Measurements from ENCODE around the gene ADGRV1. TPM values are rescaled to one million over a fixed set of nuclear protein-coding genes. Genes with fewer than 3 reads are reported as not detected.

Gene ADGRV1
- polyA plus RNA-seq, 3 donors: 0.18 to 0.33 TPM; not detected in 1

DNA sequence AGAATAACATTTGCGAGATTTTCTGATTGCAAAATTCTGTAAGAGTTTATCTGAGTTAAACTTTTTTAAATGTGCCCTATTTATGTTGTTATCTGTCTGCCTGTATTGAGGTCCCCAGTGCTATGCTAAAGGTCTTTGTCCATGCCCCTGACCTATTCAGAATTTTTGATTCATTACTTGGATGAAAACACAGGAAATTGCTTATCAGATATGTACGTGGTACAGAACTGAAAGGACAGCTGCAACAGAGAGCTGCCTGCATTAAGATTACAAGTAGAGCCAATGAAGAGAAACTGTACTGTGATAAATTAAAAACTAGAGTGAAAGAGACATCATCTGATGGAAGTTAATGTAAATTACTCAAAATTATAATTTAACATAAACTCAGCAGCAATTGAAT lies 408.8 kb downstream of the ADGRV1 start:
- Histone ChIP-seq H2AFZ (ENCODE audit: insufficient read depth, low read depth, low read length, poor library complexity, severe bottlenecking) (no peak overlapping the region), H3K4me3 (replicated peaks in 1 of 3; ENCODE audit: low read depth in 2 of 3, low read length in 3 of 3) (no peak overlapping the region), H4K20me1 (ENCODE audit: insufficient read depth, low read length) (no peaks in the 10 kb centered on the region), H3K27me3 (ENCODE audit: control insufficient read depth in 2 of 2, insufficient read depth in 2 of 2, low read length in 2 of 2) (no peaks in the 10 kb centered on the region), H3K4me2 (replicated peaks; ENCODE audit: extremely low read depth, low read length, poor library complexity, severe bottlenecking) (no peak overlapping the region), H3K27ac (ENCODE audit: low read depth in 1 of 2, low read length in 2 of 2) (no peak overlapping the region), H3K36me3 (replicated peaks in 1 of 2; ENCODE audit: control insufficient read depth in 1 of 2, insufficient read depth in 2 of 2, low read length in 2 of 2) (no peaks in the 10 kb centered on the region), H3K79me2 (ENCODE audit: insufficient read depth, low read length) (no peaks in the 10 kb centered on the region), H3K9ac (ENCODE audit: insufficient read depth, low read length, poor library complexity, severe bottlenecking) (no peak overlapping the region), H3K4me1 (ENCODE audit: control insufficient read depth in 1 of 2, insufficient read depth in 2 of 2, low read length in 2 of 2) (no peaks in the 10 kb centered on the region), H3K9me3 (replicated peaks in 1 of 2; ENCODE audit: control insufficient read depth in 1 of 2, insufficient read depth in 1 of 2, low read length in 2 of 2) (peaks cover 5 to 10% of the 10 kb centered on the region in 2 donors)
- WGBS (ENCODE audit: insufficient coverage): no CpG with 5 or more reads among the region's 2 CpGs
- H3K27me3 Mint-ChIP-seq (ENCODE audit: low read depth in 3 of 3): peaks cover 3 to 9% (median 4%) of the 10 kb centered on the region in 3 donors
- H3K4me3 Mint-ChIP-seq: no peak overlapping the region
- H3K4me1 Mint-ChIP-seq: no peaks in the 10 kb centered on the region
- TF ChIP-seq, protein P1, sequence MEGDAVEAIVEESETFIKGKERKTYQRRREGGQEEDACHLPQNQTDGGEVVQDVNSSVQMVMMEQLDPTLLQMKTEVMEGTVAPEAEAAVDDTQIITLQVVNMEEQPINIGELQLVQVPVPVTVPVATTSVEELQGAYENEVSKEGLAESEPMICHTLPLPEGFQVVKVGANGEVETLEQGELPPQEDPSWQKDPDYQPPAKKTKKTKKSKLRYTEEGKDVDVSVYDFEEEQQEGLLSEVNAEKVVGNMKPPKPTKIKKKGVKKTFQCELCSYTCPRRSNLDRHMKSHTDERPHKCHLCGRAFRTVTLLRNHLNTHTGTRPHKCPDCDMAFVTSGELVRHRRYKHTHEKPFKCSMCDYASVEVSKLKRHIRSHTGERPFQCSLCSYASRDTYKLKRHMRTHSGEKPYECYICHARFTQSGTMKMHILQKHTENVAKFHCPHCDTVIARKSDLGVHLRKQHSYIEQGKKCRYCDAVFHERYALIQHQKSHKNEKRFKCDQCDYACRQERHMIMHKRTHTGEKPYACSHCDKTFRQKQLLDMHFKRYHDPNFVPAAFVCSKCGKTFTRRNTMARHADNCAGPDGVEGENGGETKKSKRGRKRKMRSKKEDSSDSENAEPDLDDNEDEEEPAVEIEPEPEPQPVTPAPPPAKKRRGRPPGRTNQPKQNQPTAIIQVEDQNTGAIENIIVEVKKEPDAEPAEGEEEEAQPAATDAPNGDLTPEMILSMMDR (IDR thresholded peaks at IDR 0.05): no peak
- intact Hi-C loops (cut with micrococcal nuclease): no loop called here
- peaks cover 8 to 21% (median 15%) of the 10 kb centered on the region in 7 donors for H3K9me3 Mint-ChIP-seq
- no peaks in the 10 kb centered on the region for H3K36me3 Mint-ChIP-seq
- no peak overlapping the region for H3K27ac Mint-ChIP-seq
- no peak for DNase-seq

GRCh38 chr5:90967851-90968250 lies 409.3 kb downstream of the ADGRV1 start:
- Histone ChIP-seq H3K4me1 (ENCODE audit: control insufficient read depth in 1 of 2, insufficient read depth in 2 of 2, low read length in 2 of 2) (no peaks in the 10 kb centered on the region), H3K4me2 (replicated peaks; ENCODE audit: extremely low read depth, low read length, poor library complexity, severe bottlenecking) (no peak overlapping the region), H3K4me3 (replicated peaks in 1 of 3; ENCODE audit: low read depth in 2 of 3, low read length in 3 of 3) (no peak overlapping the region), H3K79me2 (ENCODE audit: insufficient read depth, low read length) (no peaks in the 10 kb centered on the region), H3K36me3 (replicated peaks in 1 of 2; ENCODE audit: control insufficient read depth in 1 of 2, insufficient read depth in 2 of 2, low read length in 2 of 2) (no peaks in the 10 kb centered on the region), H3K27me3 (ENCODE audit: control insufficient read depth in 2 of 2, insufficient read depth in 2 of 2, low read length in 2 of 2) (no peaks in the 10 kb centered on the region), H4K20me1 (ENCODE audit: insufficient read depth, low read length) (no peaks in the 10 kb centered on the region), H3K27ac (ENCODE audit: low read depth in 1 of 2, low read length in 2 of 2) (no peak overlapping the region), H3K9me3 (replicated peaks in 1 of 2; ENCODE audit: control insufficient read depth in 1 of 2, insufficient read depth in 1 of 2, low read length in 2 of 2) (peaks cover 5 to 10% of the 10 kb centered on the region in 2 donors), H2AFZ (ENCODE audit: insufficient read depth, low read depth, low read length, poor library complexity, severe bottlenecking) (no peak overlapping the region), H3K9ac (ENCODE audit: insufficient read depth, low read length, poor library complexity, severe bottlenecking) (no peak overlapping the region)
- Mint-ChIP-seq H3K4me1 (no peaks in the 10 kb centered on the region), H3K27ac (no peak overlapping the region), H3K9me3 (peaks cover 8 to 25% (median 15%) of the 10 kb centered on the region in 7 donors), H3K36me3 (no peaks in the 10 kb centered on the region), H3K4me3 (no peak overlapping the region), H3K27me3 (ENCODE audit: low read depth in 3 of 3) (peaks cover 3 to 9% (median 4%) of the 10 kb centered on the region in 3 donors)
- WGBS (ENCODE audit: insufficient coverage): 59% methylated on average over 1 of the region's 4 CpGs
- no peak for DNase-seq
- intact Hi-C loops (cut with micrococcal nuclease): no loop called here
- TF ChIP-seq, protein P1 (IDR thresholded peaks at IDR 0.05): no peak

Data from CD14-positive monocyte (primary cell).